Measurements from ENCODE around the gene KCNJ14. TPM values are rescaled to one million over a fixed set of nuclear protein-coding genes. Genes with fewer than 3 reads are reported as not detected.

The KCNJ14 gene
- total and polyA plus RNA-seq, 9 donors: 0.48 to 2.2 (median 1.4) TPM

DNA sequence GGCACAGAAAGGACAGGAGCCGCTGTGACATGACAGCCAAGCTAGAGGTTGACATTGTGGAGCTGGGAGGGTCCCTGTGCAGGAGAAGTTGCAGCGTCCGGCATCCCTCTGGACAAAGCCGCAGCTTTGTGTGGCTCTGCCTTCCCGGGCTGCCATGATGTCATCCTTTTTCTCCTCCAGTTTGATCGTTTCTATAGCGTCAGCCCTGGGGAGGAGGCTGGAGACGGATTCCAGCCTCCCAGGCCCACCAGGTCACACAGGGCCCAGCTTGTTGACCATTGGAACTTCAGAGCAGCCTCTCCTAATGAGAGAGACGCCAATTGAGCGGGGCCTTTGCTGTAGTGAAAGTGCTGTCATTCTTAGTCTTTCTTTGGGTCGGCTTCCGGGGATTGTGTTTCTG lies 3.8 kb upstream of the KCNJ14 start:
- Histone ChIP-seq H3K4me1 (ENCODE audit: insufficient read depth) (no peaks in the 10 kb centered on the region), H3K4me3 (no peak overlapping the region), H3K9me3 (no peaks in the 10 kb centered on the region), H3K27ac (no peak overlapping the region), H3K36me3 (no peaks in the 10 kb centered on the region), H3K27me3 (no peaks in the 10 kb centered on the region)
- 82 to 86% (median 82%) methylated on average over 12 of the region's 12 CpGs for WGBS, 3 donors
- DNase-seq: no peak
- intact Hi-C loops (cut with DNase I): no loop called here
- TF ChIP-seq, protein P1, sequence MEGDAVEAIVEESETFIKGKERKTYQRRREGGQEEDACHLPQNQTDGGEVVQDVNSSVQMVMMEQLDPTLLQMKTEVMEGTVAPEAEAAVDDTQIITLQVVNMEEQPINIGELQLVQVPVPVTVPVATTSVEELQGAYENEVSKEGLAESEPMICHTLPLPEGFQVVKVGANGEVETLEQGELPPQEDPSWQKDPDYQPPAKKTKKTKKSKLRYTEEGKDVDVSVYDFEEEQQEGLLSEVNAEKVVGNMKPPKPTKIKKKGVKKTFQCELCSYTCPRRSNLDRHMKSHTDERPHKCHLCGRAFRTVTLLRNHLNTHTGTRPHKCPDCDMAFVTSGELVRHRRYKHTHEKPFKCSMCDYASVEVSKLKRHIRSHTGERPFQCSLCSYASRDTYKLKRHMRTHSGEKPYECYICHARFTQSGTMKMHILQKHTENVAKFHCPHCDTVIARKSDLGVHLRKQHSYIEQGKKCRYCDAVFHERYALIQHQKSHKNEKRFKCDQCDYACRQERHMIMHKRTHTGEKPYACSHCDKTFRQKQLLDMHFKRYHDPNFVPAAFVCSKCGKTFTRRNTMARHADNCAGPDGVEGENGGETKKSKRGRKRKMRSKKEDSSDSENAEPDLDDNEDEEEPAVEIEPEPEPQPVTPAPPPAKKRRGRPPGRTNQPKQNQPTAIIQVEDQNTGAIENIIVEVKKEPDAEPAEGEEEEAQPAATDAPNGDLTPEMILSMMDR (IDR thresholded peaks at IDR 0.05): no peak
- no peak for TF ChIP-seq POLR2A (IDR thresholded peaks at IDR 0.05)

DNA sequence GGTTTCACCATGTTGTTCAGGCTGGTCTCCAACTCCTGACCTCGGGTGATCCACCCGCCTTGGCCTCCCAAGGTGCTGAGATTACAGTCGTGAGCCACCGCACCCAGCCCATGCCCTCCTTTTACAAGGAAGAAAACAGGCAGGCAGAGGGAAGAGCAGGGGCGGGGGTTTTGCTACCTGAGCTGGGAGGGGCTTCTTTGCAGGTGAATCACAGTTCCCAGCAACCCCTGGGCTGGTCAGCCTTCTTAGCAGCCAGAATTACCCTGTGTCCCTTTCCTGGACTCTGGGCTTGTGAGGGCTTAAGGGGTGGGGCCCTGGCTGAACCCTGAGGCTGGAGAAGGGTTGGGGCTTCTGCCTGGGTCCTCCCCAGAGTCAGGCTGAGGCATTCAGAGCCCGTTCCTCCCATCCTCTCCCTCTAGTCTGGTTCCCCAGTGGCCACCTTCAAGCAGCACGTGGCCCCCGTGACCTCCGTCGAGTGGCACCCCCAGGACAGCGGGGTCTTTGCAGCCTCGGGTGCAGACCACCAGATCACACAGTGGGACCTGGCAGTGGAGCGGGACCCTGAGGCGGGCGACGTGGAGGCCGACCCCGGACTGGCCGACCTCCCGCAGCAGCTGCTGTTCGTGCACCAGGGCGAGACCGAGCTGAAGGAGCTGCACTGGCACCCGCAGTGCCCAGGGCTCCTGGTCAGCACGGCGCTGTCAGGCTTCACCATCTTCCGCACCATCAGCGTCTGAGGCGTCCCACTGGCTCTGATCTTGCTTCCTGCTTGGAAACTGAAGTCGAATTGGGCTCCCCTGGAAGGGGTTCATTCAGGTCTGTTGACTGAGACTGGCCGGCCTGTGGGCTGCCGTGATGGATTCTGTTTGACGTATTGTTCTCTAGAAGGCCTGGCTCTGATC lies 2.8 kb upstream of the KCNJ14 start:
- H3K36me3 ChIP-seq: no peaks in the 10 kb centered on the region
- peak in 1 of 5 donors; percentile 15 for DNase-seq
- no peak overlapping the region for H3K27ac ChIP-seq
- WGBS, 3 donors: 86 to 87% (median 86%) methylated on average over 33 of the region's 33 CpGs
- no peaks in the 10 kb centered on the region for H3K27me3 ChIP-seq
- intact Hi-C loops (cut with DNase I): no loop called here
- H3K9me3 ChIP-seq: no peaks in the 10 kb centered on the region
- H3K4me1 ChIP-seq (ENCODE audit: insufficient read depth): no peaks in the 10 kb centered on the region
- no peak overlapping the region for H3K4me3 ChIP-seq
- TF ChIP-seq EP300 (IDR thresholded peaks at IDR 0.05) (no peak), POLR2A (IDR thresholded peaks at IDR 0.05) (no peak)
- TF ChIP-seq, protein P1 (IDR thresholded peaks at IDR 0.05): no peak

DNA sequence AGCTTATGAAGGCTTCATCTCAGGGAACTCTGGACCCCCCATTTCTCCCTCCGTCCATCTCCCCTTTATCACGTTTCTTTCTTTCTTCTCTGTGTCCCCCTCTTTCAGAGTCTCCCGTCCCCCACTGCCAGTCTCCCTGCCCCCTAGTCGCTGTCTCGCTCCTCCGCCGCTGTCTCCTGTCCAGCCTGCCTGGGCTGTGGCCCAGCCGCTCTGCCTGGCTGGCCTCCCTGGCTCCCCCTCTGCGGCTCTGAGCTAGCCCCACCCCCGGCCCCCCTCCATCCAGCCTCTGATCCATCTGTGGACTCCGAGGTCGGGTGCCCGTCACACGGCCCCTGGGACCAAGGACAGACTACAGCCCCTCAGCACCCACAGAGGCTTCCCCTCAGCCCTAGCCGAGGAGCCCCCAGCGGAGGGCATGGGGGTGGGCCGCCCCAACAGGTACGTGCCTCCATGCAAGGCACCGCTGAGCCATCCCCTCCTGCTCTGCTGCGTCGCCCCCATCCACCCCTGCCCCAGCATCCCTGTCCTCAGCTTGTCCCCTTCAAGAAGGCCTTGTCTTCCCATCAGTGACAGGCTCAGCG lies 1.1 kb upstream of the KCNJ14 start:
- intact Hi-C loops (cut with DNase I): no loop called here
- peak in 1 of 5 donors; percentile 16 for DNase-seq
- TF ChIP-seq POLR2A (IDR thresholded peaks at IDR 0.05) (no peak), EP300 (IDR thresholded peaks at IDR 0.05) (no peak)
- TF ChIP-seq, protein P1 (IDR thresholded peaks at IDR 0.05): no peak
- Histone ChIP-seq H3K9me3 (no peaks in the 10 kb centered on the region), H3K36me3 (no peaks in the 10 kb centered on the region), H3K4me3 (no peak overlapping the region), H3K27me3 (no peaks in the 10 kb centered on the region), H3K27ac (no peak overlapping the region), H3K4me1 (ENCODE audit: insufficient read depth) (no peaks in the 10 kb centered on the region)
- WGBS, 3 donors: 85 to 91% (median 86%) methylated on average over 21 to 22 of the region's 22 CpGs

DNA sequence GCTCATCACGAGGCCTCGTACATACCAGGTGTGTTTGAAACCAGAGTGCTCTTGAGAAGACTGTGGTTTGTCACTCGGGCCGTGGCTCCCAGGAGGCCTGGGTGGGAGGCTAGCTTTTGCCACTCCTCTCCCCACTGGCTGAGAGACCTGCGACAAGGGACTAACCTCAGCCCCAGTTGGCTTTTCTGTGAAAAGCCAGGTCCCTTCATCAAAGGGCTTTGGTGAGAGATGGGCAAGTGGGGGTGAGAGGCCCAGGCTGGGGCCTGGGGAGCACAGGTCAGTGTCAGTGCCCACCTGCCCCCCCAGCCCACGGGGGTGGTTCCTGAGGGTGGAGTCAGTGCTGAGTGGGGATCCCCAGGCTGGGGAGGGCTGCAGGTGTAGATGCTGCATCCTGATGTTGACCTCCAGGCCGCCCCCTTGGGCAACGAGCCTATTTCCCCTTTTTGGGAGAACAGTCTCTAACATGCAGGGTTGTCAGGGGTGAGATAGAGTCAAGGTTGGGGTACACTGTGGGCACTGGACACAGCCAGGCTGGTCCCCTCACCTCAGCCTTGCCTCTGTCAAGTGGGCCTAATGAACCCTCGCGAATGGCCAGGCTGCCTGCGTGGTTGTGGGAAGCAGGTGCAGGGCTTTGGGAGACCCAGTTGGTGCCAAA lies 661 bp downstream of the KCNJ14 start:
- DNase-seq: peak in 2 of 5 donors; percentile 16 to 27
- H3K27ac ChIP-seq: no peak overlapping the region
- TF ChIP-seq, protein P1 (IDR thresholded peaks at IDR 0.05): no peak
- TF ChIP-seq POLR2A (IDR thresholded peaks at IDR 0.05) (no peak), EP300 (IDR thresholded peaks at IDR 0.05) (no peak)
- H3K9me3 ChIP-seq: no peaks in the 10 kb centered on the region
- H3K4me1 ChIP-seq (ENCODE audit: insufficient read depth): no peaks in the 10 kb centered on the region
- H3K4me3 ChIP-seq: no peak overlapping the region
- no peaks in the 10 kb centered on the region for H3K27me3 ChIP-seq
- intact Hi-C loops (cut with DNase I): no loop called here
- 79 to 89% (median 82%) methylated on average over 11 of the region's 11 CpGs for WGBS, 3 donors
- H3K36me3 ChIP-seq: no peaks in the 10 kb centered on the region
